HG03460 (cell line): ENCODE results near the gene EFR3B.
"Not testable (repeated sequence)": the region's sequence is repeated elsewhere in the genome, so short reads cannot be mapped to it uniquely, and the experiment has no call there.

ENCODE experiments used
- ATAC-seq: cut with Tn5 transposase; IDR thresholded peaks from one replicate; pipeline ENCODE4 v1.9.1; 2021; ENCODE audit not compliant: unreplicated experiment

EFR3B gene

GRCh38 chr2:25072606-25073005 lies 30.7 kb downstream of the EFR3B start:
- no peak for ATAC-seq

GRCh38 chr2:25073025-25073424 lies 31.1 kb downstream of the EFR3B start:
- no peak for ATAC-seq

- no peak for ATAC-seq
These were observed 32.0 kb downstream of the EFR3B start for GRCh38 chr2:25073914-25074313.

GRCh38 chr2:25074826-25075225 lies 33.0 kb downstream of the EFR3B start:
- no peak for ATAC-seq

- no peak for ATAC-seq
These were observed 34.9 kb downstream of the EFR3B start for GRCh38 chr2:25076749-25077148.

- ATAC-seq = no peak
These were observed 35.9 kb downstream of the EFR3B start for GRCh38 chr2:25077789-25078169.

GRCh38 chr2:25078170-25079049 lies 36.5 kb downstream of the EFR3B start:
- ATAC-seq = no peak

- ATAC-seq = no peak
These were observed 37.3 kb downstream of the EFR3B start for GRCh38 chr2:25079050-25079635.

GRCh38 chr2:25081237-25081790 lies 39.4 kb downstream of the EFR3B start:
- ATAC-seq = no peak

- ATAC-seq = no peak
These were observed 40.2 kb downstream of the EFR3B start for GRCh38 chr2:25082002-25082622.

- ATAC-seq = no peak
These were observed 44.1 kb downstream of the EFR3B start for GRCh38 chr2:25085761-25086560.

- no peak for ATAC-seq
These were observed 47.1 kb downstream of the EFR3B start for GRCh38 chr2:25088817-25089516.

GRCh38 chr2:25089605-25090315 lies 47.9 kb downstream of the EFR3B start:
- ATAC-seq = no peak

GRCh38 chr2:25090801-25091200 lies 48.9 kb downstream of the EFR3B start:
- ATAC-seq = no peak

GRCh38 chr2:25091265-25091664 lies 49.4 kb downstream of the EFR3B start:
- no peak for ATAC-seq

- ATAC-seq = no peak
These were observed 56.2 kb downstream of the EFR3B start for GRCh38 chr2:25098056-25098455.

- no peak for ATAC-seq
These were observed 57.0 kb downstream of the EFR3B start for GRCh38 chr2:25098670-25099486.

- not testable (repeated sequence) for ATAC-seq
These were observed 60.5 kb downstream of the EFR3B start for GRCh38 chr2:25102352-25102751.
